Chondrocyte (in vitro differentiated cells): Measurements from ENCODE around the gene FGF5. TPM values are rescaled to one million over a fixed set of nuclear protein-coding genes. Genes with fewer than 3 reads are reported as not detected.

Source experiments
- DNase-seq: peaks from one replicate; pipeline ENCODE4 v3.0.0; 2021; ENCODE audit warnings: mixed read lengths, low spot score
- H3K27ac Mint-ChIP-seq: one replicate; pipeline ENCODE4 v1.8.0; 2021; ENCODE audit warnings: mild to moderate bottlenecking, moderate library complexity, mixed read lengths; ENCODE audit not compliant: unreplicated experiment
- H3K27me3 Mint-ChIP-seq: 2 replicates; pipeline ENCODE4 v1.8.0; 2021; ENCODE audit warnings: low read depth, mixed read lengths
- H3K36me3 Mint-ChIP-seq: 2 replicates; pipeline ENCODE4 v1.8.0; 2021; ENCODE audit warnings: low read depth, mixed read lengths
- H3K4me1 Mint-ChIP-seq: 2 replicates; pipeline ENCODE4 v1.8.0; 2021; ENCODE audit warnings: low read depth, mild to moderate bottlenecking, mixed read lengths
- H3K4me3 Mint-ChIP-seq: one replicate; pipeline ENCODE4 v1.8.0; 2021; ENCODE audit warnings: mild to moderate bottlenecking, moderate library complexity, mixed read lengths; ENCODE audit not compliant: unreplicated experiment
- H3K9me3 Mint-ChIP-seq: 2 replicates; pipeline ENCODE4 v1.8.0; 2021; ENCODE audit warnings: low read depth, mixed read lengths
- CTCF ChIP-seq: fragments of 200-600 bp; sonication (generic); IDR thresholded peaks from 2 replicates; pipeline ENCODE4 v1.5.0; 2021; ENCODE audit warnings: antibody characterized with exemption, mild to moderate bottlenecking, moderate library complexity
- total RNA-seq: library from RNA; stranded (reverse); gene quantifications from 3 replicates; pipeline ENCODE4 v1.2.1, GENCODE V29; 2021

The FGF5 gene
- total RNA-seq, 1 donor from 2014 or later, result 4.5 TPM

- Mint-ChIP-seq H3K27ac (no peak overlapping the region), H3K4me1 (peaks cover 13% of the 10 kb centered on the region), H3K27me3 (peaks cover 28% of the 10 kb centered on the region), H3K9me3 (no peaks in the 10 kb centered on the region), H3K36me3 (no peaks in the 10 kb centered on the region), H3K4me3 (no peak overlapping the region)
- TF ChIP-seq CTCF, result no peak
- DNase-seq, result no peak
Measured at GRCh38 chr4:80334568-80334967, 68.1 kb downstream of the FGF5 start.

- Mint-ChIP-seq H3K9me3 (no peaks in the 10 kb centered on the region), H3K4me1 (peaks cover 13% of the 10 kb centered on the region), H3K36me3 (no peaks in the 10 kb centered on the region), H3K4me3 (peak overlapping the region; percentile 78), H3K27ac (no peak overlapping the region), H3K27me3 (peaks cover 28% of the 10 kb centered on the region)
- TF ChIP-seq CTCF, result no peak
- no peak for DNase-seq
Measured at GRCh38 chr4:80335226-80335553, 68.7 kb downstream of the FGF5 start.

- peak; percentile 81 for TF ChIP-seq CTCF
- Mint-ChIP-seq H3K27ac (peak within 1 kb of the TSS; percentile 38), H3K4me3 (peak within 1 kb of the TSS; percentile 78)
Measured at GRCh38 chr4:80335554-80336358, 69.3 kb downstream of the FGF5 start, which contains the start of gene CFAP299. Gene CFAP299 (plus strand): TSS chr4:80335730.

GRCh38 chr4:80336582-80336981, 70.1 kb downstream of the FGF5 start:
- H3K9me3 Mint-ChIP-seq, result no peaks in the 10 kb centered on the region
- H3K36me3 Mint-ChIP-seq, result no peaks in the 10 kb centered on the region
- no peak for DNase-seq
- H3K4me3 Mint-ChIP-seq, result peak overlapping the region; percentile 78
- H3K4me1 Mint-ChIP-seq, result peaks cover 13% of the 10 kb centered on the region
- peak; percentile 65 for TF ChIP-seq CTCF
- H3K27me3 Mint-ChIP-seq, result peaks cover 28% of the 10 kb centered on the region
- no peak overlapping the region for H3K27ac Mint-ChIP-seq

More at GRCh38 chr4:80335554-80336358, 69.3 kb downstream of the FGF5 start, which contains the start of gene CFAP299:
- DNase-seq, result no peak
- no peaks in the 10 kb centered on the region for H3K9me3 Mint-ChIP-seq
- H3K4me1 Mint-ChIP-seq, result peaks cover 13% of the 10 kb centered on the region
- H3K27me3 Mint-ChIP-seq, result peaks cover 28% of the 10 kb centered on the region
- H3K36me3 Mint-ChIP-seq, result no peaks in the 10 kb centered on the region

- Mint-ChIP-seq H3K36me3 (peaks cover 3% of the 10 kb centered on the region), H3K27me3 (peaks cover 37% of the 10 kb centered on the region), H3K27ac (no peak overlapping the region), H3K9me3 (peaks cover 21% of the 10 kb centered on the region), H3K4me1 (peaks cover 13% of the 10 kb centered on the region), H3K4me3 (no peak overlapping the region)
- TF ChIP-seq CTCF, result no peak
- no peak for DNase-seq
Measured at GRCh38 chr4:80340036-80340435, 73.6 kb downstream of the FGF5 start.

Other genes starting within 250 kb of the FGF5 start
- gene ANTXR2, start 193.4 kb upstream of the FGF5 start, total RNA-seq, result 19.0 to 32.1 TPM (median 27.0 TPM) in 3 replicates
- gene PRDM8, start 69.2 kb upstream of the FGF5 start, total RNA-seq, result 0.07 TPM in 1 of 3 replicates, not detected in the others
- gene CFAP299, start 69.1 kb downstream of the FGF5 start, total RNA-seq, result 0.52 TPM in 1 of 3 replicates, not detected in the others